ENCODE data around the gene MUSK.

The MUSK gene

DNA sequence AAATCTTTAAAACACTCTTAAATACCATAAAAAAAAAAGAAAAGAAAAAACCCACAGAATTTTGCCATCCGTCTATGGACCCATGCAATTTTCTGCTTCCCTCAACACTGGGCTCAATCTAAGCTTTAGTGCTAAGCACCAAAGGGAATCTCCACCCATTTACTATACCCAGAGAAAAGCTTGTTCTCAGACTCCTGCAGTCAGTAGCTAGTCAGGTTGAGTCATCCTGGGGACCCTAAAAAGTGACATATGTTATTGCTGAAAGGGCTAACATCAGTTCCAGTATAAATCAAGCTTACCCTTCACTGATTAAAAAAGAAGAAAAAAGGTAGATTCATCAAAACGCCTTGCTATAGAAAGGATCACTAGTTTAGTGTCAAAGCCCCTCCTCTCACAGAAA, 177.6 kb downstream of the MUSK start:
- TF ChIP-seq, protein P1, sequence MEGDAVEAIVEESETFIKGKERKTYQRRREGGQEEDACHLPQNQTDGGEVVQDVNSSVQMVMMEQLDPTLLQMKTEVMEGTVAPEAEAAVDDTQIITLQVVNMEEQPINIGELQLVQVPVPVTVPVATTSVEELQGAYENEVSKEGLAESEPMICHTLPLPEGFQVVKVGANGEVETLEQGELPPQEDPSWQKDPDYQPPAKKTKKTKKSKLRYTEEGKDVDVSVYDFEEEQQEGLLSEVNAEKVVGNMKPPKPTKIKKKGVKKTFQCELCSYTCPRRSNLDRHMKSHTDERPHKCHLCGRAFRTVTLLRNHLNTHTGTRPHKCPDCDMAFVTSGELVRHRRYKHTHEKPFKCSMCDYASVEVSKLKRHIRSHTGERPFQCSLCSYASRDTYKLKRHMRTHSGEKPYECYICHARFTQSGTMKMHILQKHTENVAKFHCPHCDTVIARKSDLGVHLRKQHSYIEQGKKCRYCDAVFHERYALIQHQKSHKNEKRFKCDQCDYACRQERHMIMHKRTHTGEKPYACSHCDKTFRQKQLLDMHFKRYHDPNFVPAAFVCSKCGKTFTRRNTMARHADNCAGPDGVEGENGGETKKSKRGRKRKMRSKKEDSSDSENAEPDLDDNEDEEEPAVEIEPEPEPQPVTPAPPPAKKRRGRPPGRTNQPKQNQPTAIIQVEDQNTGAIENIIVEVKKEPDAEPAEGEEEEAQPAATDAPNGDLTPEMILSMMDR (IDR thresholded peaks at IDR 0.05; ENCODE audit: low read depth, low read length, missing control alignments), result no peak
- H3K4me3 ChIP-seq (ENCODE audit: low read depth, low read length), result no peak overlapping the region
- DNase-seq (ENCODE audit: low read depth), result no peak
- in situ Hi-C loops (cut with HindIII; ENCODE audit: low sequenced_read_pairs), result no loop called here

DNA sequence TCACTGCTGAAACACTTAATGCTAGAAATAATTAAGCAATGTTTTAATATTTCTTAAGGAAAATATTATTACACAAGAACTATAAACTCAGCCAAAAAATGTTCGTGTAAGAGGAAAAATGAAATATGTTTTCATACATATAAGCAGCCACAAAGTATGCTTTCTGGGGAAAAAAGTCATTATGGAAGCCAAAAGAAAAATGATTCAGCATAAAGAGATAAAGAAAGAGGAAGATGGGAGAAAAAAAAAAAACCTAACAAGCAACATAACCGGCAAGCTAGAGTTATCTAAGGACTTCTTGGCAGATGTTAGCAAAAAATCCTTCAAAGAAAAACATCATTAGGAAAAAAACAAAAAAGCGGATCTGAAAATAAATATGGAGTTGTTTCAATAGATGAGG, 179.1 kb downstream of the MUSK start:
- DNase-seq (ENCODE audit: low read depth), result no peak
- in situ Hi-C loops (cut with HindIII; ENCODE audit: low sequenced_read_pairs), result no loop called here
- TF ChIP-seq, protein P1 (IDR thresholded peaks at IDR 0.05; ENCODE audit: low read depth, low read length, missing control alignments), result no peak
- H3K4me3 ChIP-seq (ENCODE audit: low read depth, low read length), result no peak overlapping the region

DNA sequence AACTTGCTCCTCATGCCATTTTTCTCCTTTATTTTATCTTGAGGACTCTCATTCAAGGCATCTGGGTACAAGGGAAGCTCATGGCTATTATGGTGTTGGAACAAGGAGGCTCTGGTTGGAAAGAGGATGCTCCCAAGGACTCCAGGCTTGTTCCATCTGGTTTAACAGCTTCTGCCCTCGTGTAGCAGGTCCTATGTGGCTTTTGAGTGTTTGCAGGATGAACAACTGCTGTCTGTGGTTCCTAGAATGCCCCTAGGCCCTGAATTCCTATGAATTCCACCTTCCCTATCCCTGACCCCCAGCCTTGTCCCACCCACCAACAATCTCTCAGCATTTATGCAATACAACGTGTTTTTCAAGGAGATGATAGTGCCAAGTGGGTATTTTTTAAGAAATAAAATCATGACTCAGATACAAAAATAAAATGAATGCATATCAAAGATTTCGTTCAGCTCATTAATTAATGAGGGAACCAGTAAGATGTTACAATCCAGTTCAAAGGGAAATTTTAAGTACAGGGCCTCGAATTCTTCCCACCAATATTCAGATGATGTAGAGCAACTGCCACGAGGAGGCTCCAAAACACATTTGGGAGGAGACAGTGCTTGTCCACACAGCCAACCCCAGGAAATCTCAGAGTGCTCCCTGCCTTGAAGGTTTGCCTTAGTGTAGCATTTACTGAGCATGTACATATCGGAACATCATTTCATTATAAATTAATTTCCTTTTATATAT, 182.0 kb downstream of the MUSK start:
- TF ChIP-seq, protein P1 (IDR thresholded peaks at IDR 0.05; ENCODE audit: low read depth, low read length, missing control alignments), result no peak

More for the DNA sequence above, 182.0 kb downstream of the MUSK start:
- in situ Hi-C loops (cut with HindIII; ENCODE audit: low sequenced_read_pairs), result no loop called here
- no peak for DNase-seq (ENCODE audit: low read depth)
- no peak overlapping the region for H3K4me3 ChIP-seq (ENCODE audit: low read depth, low read length)
